H1 (cell line): ENCODE measurements around the gene C22orf39. TPM values are rescaled to one million over a fixed set of nuclear protein-coding genes. Genes with fewer than 3 reads are reported as not detected.

Source experiments
- BACH1 ChIP-seq: IDR thresholded peaks from 2 replicates; pipeline ENCODE4 v1.6.1; 2012; ENCODE audit warnings: low read length, improper control_type of control experiment
- CEBPB ChIP-seq: IDR thresholded peaks from 2 replicates; pipeline ENCODE4 v1.6.1; 2012; ENCODE audit warnings: low read depth, low read length
- CREB1 ChIP-seq: IDR thresholded peaks from 2 replicates; pipeline ENCODE4 v1.6.1; 2012; ENCODE audit warnings: inconsistent platforms
- EP300 ChIP-seq, 2 experiments: IDR thresholded peaks; 1 replicate in 1 of 2; 2 replicates in 1 of 2; pipeline ENCODE4 v1.6.1; 2011 to 2012; ENCODE audit warnings: low read depth in 2 of 2, low read length in 2 of 2, mild to moderate bottlenecking in 2 of 2, borderline replicate concordance in 1 of 2, inconsistent platforms in 1 of 2, moderate library complexity in 1 of 2
- EZH2 ChIP-seq: fragments of 200-600 bp; sonication (generic); IDR thresholded peaks from 2 replicates; pipeline ENCODE4 v1.7.1; 2012; ENCODE audit warnings: low read depth, mild to moderate bottlenecking, moderate library complexity, low read length, inconsistent platforms; ENCODE audit not compliant: severe bottlenecking
- FOSL1 ChIP-seq: IDR thresholded peaks from 2 replicates; pipeline ENCODE4 v1.6.1; 2011; ENCODE audit warnings: mild to moderate bottlenecking, low read depth, low read length, moderate library complexity; ENCODE audit not compliant: insufficient read depth
- GABPA ChIP-seq: IDR thresholded peaks from 2 replicates; pipeline ENCODE4 v1.6.1; 2011; ENCODE audit warnings: mild to moderate bottlenecking, low read length, moderate library complexity, borderline replicate concordance; ENCODE audit not compliant: insufficient read depth
- HDAC2 ChIP-seq, 2 experiments: fragments of 300-600 bp in 1 of 2; sonication (generic) in 1 of 2; IDR thresholded peaks; 2 replicates each; pipeline ENCODE4 v1.6.1; 2011 to 2012; ENCODE audit warnings: low read depth in 2 of 2, low read length in 2 of 2, mild to moderate bottlenecking in 2 of 2, moderate library complexity in 2 of 2, borderline replicate concordance in 1 of 2, inconsistent platforms in 1 of 2
- JUN ChIP-seq: IDR thresholded peaks from 2 replicates; pipeline ENCODE4 v1.6.1; 2011; ENCODE audit warnings: low read depth, mild to moderate bottlenecking, improper control_type of control experiment, low read length
- KDM1A ChIP-seq: fragments of 200-600, 300-600 bp; sonication (generic); IDR thresholded peaks from 2 replicates; pipeline ENCODE4 v1.7.1; 2016; ENCODE audit warnings: mild to moderate bottlenecking, low read length, borderline replicate concordance
- KDM5A ChIP-seq: fragments of 200-600 bp; IDR thresholded peaks from 2 replicates; pipeline ENCODE4 v1.7.1; 2012; ENCODE audit warnings: mild to moderate bottlenecking, low read length, inconsistent platforms, mixed read lengths
- MAFK ChIP-seq: IDR thresholded peaks from 2 replicates; pipeline ENCODE4 v1.6.1; 2012; ENCODE audit warnings: low read depth, mild to moderate bottlenecking, improper control_type of control experiment, low read length
- PHF8 ChIP-seq: fragments of 200-600 bp; sonication (generic); conservative IDR thresholded peaks from 2 replicates; pipeline ENCODE4 v1.7.1; 2012; ENCODE audit warnings: low read depth, mild to moderate bottlenecking, inconsistent platforms, low read length, moderate library complexity
- POLR2A ChIP-seq, 2 experiments: IDR thresholded peaks; 1 replicate in 1 of 2; 2 replicates in 1 of 2; pipeline ENCODE4 v1.6.1; 2011; ENCODE audit warnings: low read depth in 2 of 2, low read length in 2 of 2, mild to moderate bottlenecking in 2 of 2; ENCODE audit errors: control extremely low read depth in 1 of 2
- POLR2AphosphoS5 ChIP-seq: IDR thresholded peaks from 2 replicates; pipeline ENCODE4 v1.6.1; 2011; ENCODE audit warnings: low read depth, low read length
- POU5F1 ChIP-seq: IDR thresholded peaks from 2 replicates; pipeline ENCODE4 v1.6.1; 2011; ENCODE audit warnings: low read depth, mild to moderate bottlenecking, low read length, moderate library complexity
- RAD21 ChIP-seq, 2 experiments: IDR thresholded peaks in 1 of 2; conservative IDR thresholded peaks in 1 of 2; 2 replicates each; pipeline ENCODE4 v1.6.1; 2011; ENCODE audit warnings: low read depth in 2 of 2, low read length in 2 of 2, improper control_type of control experiment in 1 of 2, inconsistent platforms in 1 of 2, mild to moderate bottlenecking in 1 of 2, moderate library complexity in 1 of 2
- RBBP5 ChIP-seq: IDR thresholded peaks from 2 replicates; pipeline ENCODE4 v1.7.1; 2012; ENCODE audit warnings: low read depth, mild to moderate bottlenecking, inconsistent platforms, low read length, moderate library complexity, borderline replicate concordance
- SIN3A ChIP-seq, 2 experiments: IDR thresholded peaks in 1 of 2; conservative IDR thresholded peaks in 1 of 2; 2 replicates each; pipeline ENCODE4 v1.6.1; 2011 to 2012; ENCODE audit warnings: low read length in 2 of 2, improper control_type of control experiment in 1 of 2, low read depth in 1 of 2, mild to moderate bottlenecking in 1 of 2
- SIRT6 ChIP-seq: IDR thresholded peaks from one replicate; pipeline ENCODE4 v1.7.1; 2012; ENCODE audit warnings: low read length, inconsistent platforms
- TAF1 ChIP-seq: IDR thresholded peaks from 2 replicates; pipeline ENCODE4 v1.6.1; 2011; ENCODE audit warnings: mild to moderate bottlenecking, low read depth, low read length
- TBP ChIP-seq: IDR thresholded peaks from 2 replicates; pipeline ENCODE4 v1.6.1; 2011; ENCODE audit warnings: low read depth, low read length, improper control_type of control experiment
- USF2 ChIP-seq: IDR thresholded peaks from 2 replicates; pipeline ENCODE4 v1.6.1; 2011; ENCODE audit warnings: low read length, improper control_type of control experiment
- polyA plus RNA-seq, 7 experiments: library from polyadenylated mRNA; depleted of rRNA in 3 of 7; stranded (reverse) in 5 of 7; unstranded in 2 of 7; fragments of >200 nt in 5 of 7; fragments of 200-250 nt in 2 of 7; gene quantifications; 1 replicate in 5 of 7; 2 replicates in 1 of 7; 4 replicates in 1 of 7; pipeline versions ENCODE4 v1.2.1 to v1.2.3, GENCODE V29; 2011 to 2013; ENCODE audit warnings: missing spikeins in 2 of 7, mixed read lengths in 2 of 7
- total RNA-seq: library from RNA; stranded (reverse); fragmentation: NEBNext Ultra II Directional; extraction: Animal tissue kit (Norgen Biotek cat#: 25700); gene quantifications from 2 replicates; pipeline ENCODE4 v1.2.1, GENCODE V29; 2021

Gene C22orf39
- total and polyA plus RNA-seq, 2 of the 8 experiments (the other 6 are each of a cell fraction or from before 2014, with no cell fraction given): 22.7 to 27.7 TPM

- no peak for TF ChIP-seq MAFK
- TF ChIP-seq CREB1: no peak
- TF ChIP-seq POLR2A (IDR thresholded peaks at IDR 0.05; ENCODE audit: control extremely low read depth in 1 of 2, low read depth in 2 of 2, low read length in 2 of 2): peak in 1 of 2 experiments; percentile 50; a peak in 1 of 3 replicates
- no peak for TF ChIP-seq BACH1
- TF ChIP-seq RBBP5: no peak
- TF ChIP-seq RAD21 (IDR thresholded peaks at IDR 0.05 in 1 of 2, conservative IDR thresholded peaks at IDR 0.05 in 1 of 2; ENCODE audit: low read depth in 2 of 2, low read length in 2 of 2): no peak
- no peak for TF ChIP-seq POU5F1
- TF ChIP-seq EZH2: no peak
- TF ChIP-seq TAF1: peak; percentile 85
- no peak for TF ChIP-seq USF2
- peak; percentile 51; the same call in 1 of the 2 replicates for TF ChIP-seq PHF8
- peak; percentile 75; the same call in 1 of the 2 replicates for TF ChIP-seq TBP
- TF ChIP-seq SIRT6: no peak
- no peak; the same call in 1 of the 2 replicates for TF ChIP-seq POLR2AphosphoS5
- peak in 1 of 2 experiments; percentile 99; a peak in 2 of 3 replicates for TF ChIP-seq EP300 (IDR thresholded peaks at IDR 0.05; ENCODE audit: borderline replicate concordance in 1 of 2, low read depth in 2 of 2, low read length in 2 of 2)
- TF ChIP-seq JUN: no peak
- no peak for TF ChIP-seq KDM5A
- TF ChIP-seq CEBPB: no peak
- TF ChIP-seq HDAC2 (IDR thresholded peaks at IDR 0.05; ENCODE audit: borderline replicate concordance in 1 of 2, low read depth in 2 of 2, low read length in 2 of 2): no peak
- TF ChIP-seq GABPA: no peak
- no peak for TF ChIP-seq SIN3A (conservative IDR thresholded peaks at IDR 0.05 in 1 of 2, IDR thresholded peaks at IDR 0.05 in 1 of 2; ENCODE audit: low read depth in 1 of 2, low read length in 2 of 2)
- no peak for TF ChIP-seq FOSL1
- TF ChIP-seq KDM1A: no peak
These were observed 31.4 kb upstream of the C22orf39 start, which contains the start of gene UFD1 (continued) for GRCh38 chr22:19478901-19479354.
